ENCODE data around the gene PHC2.

Gene PHC2

DNA sequence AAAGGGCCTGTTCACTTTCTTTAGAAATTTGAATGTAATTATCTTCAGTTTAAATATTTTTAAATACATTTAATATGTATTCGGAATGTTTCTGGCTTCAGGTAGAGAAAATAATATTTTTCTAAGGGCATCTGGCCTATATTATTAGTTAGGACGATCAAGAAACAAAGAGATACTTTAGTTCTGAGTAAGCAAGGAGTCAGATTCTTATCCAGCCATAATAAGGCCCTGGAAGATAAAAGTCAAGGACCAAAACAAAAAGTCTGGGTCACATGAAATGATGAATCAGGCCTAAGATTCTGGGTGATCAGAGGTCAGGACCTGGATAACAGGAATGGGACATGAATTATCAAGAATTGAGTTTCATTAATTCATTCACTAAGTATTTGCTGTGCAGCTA lies 6.3 kb downstream of the PHC2 start:
- 0 out of 2 replicates have a peak, but pooled peaks have one; percentile 22 for TF ChIP-seq ZNF8 (CRISPR knock-in tag; IDR thresholded peaks at IDR 0.05)
- TF ChIP-seq ZFP3 (CRISPR knock-in tag; IDR thresholded peaks at IDR 0.05): 0 out of 2 replicates have a peak, but pooled peaks have one; percentile 29
- TF ChIP-seq TCF4 (CRISPR knock-in tag; IDR thresholded peaks at IDR 0.05; ENCODE audit: borderline replicate concordance): no peak
- peak; percentile 89 for TF ChIP-seq ISL1 (CRISPR knock-in tag; IDR thresholded peaks at IDR 0.05)
- peak; percentile 87 for ATAC-seq

DNA sequence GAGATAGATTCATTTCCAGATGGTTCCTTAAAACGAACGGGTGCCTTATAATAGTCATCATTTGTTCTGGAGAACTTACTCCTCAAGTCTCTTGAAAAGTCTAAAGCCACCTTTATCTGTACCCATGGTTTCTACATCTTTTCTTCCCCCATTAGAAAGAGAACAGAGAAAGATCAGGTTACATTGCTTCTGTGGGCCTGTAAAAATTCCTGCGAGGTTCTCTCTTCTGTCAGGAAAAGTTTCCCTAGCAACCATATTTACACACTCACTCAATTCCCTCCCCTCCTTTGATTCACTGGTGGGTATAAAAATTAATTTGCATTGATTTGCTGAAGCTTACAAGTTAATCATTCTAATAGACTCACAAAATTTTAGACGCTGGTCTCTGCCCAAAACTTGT lies 6.7 kb downstream of the PHC2 start:
- ATAC-seq: peak; percentile 83
- TF ChIP-seq, protein P1, sequence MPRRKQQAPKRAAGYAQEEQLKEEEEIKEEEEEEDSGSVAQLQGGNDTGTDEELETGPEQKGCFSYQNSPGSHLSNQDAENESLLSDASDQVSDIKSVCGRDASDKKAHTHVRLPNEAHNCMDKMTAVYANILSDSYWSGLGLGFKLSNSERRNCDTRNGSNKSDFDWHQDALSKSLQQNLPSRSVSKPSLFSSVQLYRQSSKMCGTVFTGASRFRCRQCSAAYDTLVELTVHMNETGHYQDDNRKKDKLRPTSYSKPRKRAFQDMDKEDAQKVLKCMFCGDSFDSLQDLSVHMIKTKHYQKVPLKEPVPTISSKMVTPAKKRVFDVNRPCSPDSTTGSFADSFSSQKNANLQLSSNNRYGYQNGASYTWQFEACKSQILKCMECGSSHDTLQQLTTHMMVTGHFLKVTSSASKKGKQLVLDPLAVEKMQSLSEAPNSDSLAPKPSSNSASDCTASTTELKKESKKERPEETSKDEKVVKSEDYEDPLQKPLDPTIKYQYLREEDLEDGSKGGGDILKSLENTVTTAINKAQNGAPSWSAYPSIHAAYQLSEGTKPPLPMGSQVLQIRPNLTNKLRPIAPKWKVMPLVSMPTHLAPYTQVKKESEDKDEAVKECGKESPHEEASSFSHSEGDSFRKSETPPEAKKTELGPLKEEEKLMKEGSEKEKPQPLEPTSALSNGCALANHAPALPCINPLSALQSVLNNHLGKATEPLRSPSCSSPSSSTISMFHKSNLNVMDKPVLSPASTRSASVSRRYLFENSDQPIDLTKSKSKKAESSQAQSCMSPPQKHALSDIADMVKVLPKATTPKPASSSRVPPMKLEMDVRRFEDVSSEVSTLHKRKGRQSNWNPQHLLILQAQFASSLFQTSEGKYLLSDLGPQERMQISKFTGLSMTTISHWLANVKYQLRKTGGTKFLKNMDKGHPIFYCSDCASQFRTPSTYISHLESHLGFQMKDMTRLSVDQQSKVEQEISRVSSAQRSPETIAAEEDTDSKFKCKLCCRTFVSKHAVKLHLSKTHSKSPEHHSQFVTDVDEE (CRISPR knock-in tag; IDR thresholded peaks at IDR 0.05): no peak
- 0 out of 2 replicates have a peak, but pooled peaks have one; percentile 1 for TF ChIP-seq ZC3H10 (CRISPR knock-in tag; IDR thresholded peaks at IDR 0.05)

DNA sequence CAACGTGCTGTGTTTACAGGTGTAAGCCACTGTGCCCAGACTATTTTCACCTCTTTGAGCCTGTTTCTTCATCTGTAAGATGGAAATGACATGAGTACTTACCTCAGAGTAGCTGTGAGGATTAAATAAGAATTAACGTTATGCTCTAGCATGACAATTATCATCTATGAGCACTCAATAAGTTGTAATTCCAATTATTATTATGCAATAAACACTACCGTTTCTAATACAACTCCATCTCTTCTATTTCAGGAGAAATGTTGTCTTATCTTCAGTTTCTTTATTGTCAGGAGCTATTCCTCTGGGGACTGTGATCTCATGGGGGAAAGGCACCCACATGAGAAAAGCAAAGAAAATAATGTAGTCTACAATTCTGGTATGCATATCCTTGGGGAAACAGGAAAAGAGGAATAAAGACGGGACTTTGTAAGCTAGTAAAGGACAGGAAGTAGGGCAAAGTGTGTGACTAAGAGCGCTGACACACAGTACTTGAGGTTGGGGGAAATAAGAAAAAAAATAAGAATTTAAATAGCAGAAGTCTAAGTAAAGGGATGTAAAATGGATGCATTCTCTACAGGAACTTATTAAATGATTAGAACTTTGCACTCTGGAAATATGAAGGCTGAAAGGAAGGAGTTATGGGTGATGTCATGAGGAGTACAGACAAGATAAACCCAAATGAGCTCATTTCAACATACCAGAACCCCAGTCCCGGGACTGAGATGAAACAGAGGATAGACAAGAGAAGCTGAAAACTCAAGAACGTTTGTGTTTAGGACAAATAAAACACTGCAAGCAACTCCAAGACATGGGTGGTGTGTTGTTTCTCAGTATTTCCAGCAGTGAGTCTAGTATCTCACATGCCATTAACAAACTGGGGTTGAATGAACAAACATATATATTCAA lies 9.8 kb downstream of the PHC2 start:
- TF ChIP-seq OSR1 (CRISPR knock-in tag; IDR thresholded peaks at IDR 0.05) (no peak), ZC3H10 (CRISPR knock-in tag; IDR thresholded peaks at IDR 0.05) (no peak)

DNA sequence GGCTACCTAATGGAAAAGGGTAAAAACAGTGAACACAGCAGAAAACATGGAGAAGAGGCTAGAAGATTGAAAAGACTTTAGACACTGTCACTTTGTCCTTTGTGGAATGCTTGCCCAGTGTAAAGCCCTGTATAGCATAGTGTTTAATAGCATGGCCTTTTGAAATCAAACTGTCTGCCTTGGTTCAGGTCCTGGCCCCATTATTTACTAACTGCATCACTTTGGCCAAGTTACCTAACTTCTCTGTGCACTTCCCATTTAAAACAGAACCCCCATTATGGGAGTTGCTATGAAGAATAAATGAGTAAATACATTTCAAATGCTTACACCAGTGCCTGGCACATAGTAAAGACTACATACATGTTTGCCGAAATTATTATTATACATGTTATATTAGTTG lies 12.1 kb downstream of the PHC2 start:
- no peak for ATAC-seq
- TF ChIP-seq OSR1 (CRISPR knock-in tag; IDR thresholded peaks at IDR 0.05) (no peak), TOX (CRISPR knock-in tag; IDR thresholded peaks at IDR 0.05; ENCODE audit: borderline replicate concordance) (no peak), ESRRG (CRISPR knock-in tag; IDR thresholded peaks at IDR 0.05) (no peak), PPARA (CRISPR knock-in tag; IDR thresholded peaks at IDR 0.05; ENCODE audit: borderline replicate concordance) (no peak), GLIS3 (CRISPR knock-in tag; IDR thresholded peaks at IDR 0.05) (no peak), TCF4 (CRISPR knock-in tag; IDR thresholded peaks at IDR 0.05; ENCODE audit: borderline replicate concordance) (no peak), ZNF565 (CRISPR knock-in tag; conservative IDR thresholded peaks at IDR 0.05; ENCODE audit: low read depth) (no peak), ARNTL (CRISPR knock-in tag; IDR thresholded peaks at IDR 0.05; ENCODE audit: borderline replicate concordance, low read depth) (no peak), ISL1 (CRISPR knock-in tag; IDR thresholded peaks at IDR 0.05) (no peak), ZNF8 (CRISPR knock-in tag; IDR thresholded peaks at IDR 0.05) (no peak), ZNF70 (CRISPR knock-in tag; IDR thresholded peaks at IDR 0.05) (no peak), RARB (CRISPR knock-in tag; IDR thresholded peaks at IDR 0.05) (no peak), ZFP30 (CRISPR knock-in tag; IDR thresholded peaks at IDR 0.05) (no peak)
- TF ChIP-seq, protein P2, sequence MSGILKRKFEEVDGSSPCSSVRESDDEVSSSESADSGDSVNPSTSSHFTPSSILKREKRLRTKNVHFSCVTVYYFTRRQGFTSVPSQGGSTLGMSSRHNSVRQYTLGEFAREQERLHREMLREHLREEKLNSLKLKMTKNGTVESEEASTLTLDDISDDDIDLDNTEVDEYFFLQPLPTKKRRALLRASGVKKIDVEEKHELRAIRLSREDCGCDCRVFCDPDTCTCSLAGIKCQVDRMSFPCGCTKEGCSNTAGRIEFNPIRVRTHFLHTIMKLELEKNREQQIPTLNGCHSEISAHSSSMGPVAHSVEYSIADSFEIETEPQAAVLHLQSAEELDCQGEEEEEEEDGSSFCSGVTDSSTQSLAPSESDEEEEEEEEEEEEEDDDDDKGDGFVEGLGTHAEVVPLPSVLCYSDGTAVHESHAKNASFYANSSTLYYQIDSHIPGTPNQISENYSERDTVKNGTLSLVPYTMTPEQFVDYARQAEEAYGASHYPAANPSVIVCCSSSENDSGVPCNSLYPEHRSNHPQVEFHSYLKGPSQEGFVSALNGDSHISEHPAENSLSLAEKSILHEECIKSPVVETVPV (CRISPR knock-in tag; IDR thresholded peaks at IDR 0.05): no peak
- TF ChIP-seq, protein P1 (CRISPR knock-in tag; IDR thresholded peaks at IDR 0.05): no peak
- TF ChIP-seq, protein P3, sequence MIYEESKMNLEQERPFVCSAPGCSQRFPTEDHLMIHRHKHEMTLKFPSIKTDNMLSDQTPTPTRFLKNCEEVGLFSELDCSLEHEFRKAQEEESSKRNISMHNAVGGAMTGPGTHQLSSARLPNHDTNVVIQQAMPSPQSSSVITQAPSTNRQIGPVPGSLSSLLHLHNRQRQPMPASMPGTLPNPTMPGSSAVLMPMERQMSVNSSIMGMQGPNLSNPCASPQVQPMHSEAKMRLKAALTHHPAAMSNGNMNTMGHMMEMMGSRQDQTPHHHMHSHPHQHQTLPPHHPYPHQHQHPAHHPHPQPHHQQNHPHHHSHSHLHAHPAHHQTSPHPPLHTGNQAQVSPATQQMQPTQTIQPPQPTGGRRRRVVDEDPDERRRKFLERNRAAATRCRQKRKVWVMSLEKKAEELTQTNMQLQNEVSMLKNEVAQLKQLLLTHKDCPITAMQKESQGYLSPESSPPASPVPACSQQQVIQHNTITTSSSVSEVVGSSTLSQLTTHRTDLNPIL (CRISPR knock-in tag; IDR thresholded peaks at IDR 0.05; ENCODE audit: low read depth): no peak
- TF ChIP-seq, protein P4, sequence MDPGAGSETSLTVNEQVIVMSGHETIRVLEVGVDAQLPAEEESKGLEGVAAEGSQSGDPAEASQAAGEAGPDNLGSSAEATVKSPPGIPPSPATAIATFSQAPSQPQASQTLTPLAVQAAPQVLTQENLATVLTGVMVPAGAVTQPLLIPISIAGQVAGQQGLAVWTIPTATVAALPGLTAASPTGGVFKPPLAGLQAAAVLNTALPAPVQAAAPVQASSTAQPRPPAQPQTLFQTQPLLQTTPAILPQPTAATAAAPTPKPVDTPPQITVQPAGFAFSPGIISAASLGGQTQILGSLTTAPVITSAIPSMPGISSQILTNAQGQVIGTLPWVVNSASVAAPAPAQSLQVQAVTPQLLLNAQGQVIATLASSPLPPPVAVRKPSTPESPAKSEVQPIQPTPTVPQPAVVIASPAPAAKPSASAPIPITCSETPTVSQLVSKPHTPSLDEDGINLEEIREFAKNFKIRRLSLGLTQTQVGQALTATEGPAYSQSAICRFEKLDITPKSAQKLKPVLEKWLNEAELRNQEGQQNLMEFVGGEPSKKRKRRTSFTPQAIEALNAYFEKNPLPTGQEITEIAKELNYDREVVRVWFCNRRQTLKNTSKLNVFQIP (CRISPR knock-in tag; IDR thresholded peaks at IDR 0.05; ENCODE audit: borderline replicate concordance, low read depth): no peak

More for the DNA sequence above, 9.8 kb downstream of the PHC2 start:
- ATAC-seq: no peak
